Natural killer cell (primary cell): ENCODE results near the gene SLC18A3. TPM values are rescaled to one million over a fixed set of nuclear protein-coding genes. Genes with fewer than 3 reads are reported as not detected.

Experiments
- ATAC-seq, 3 donors: fragments of 150-1000 bp in 2 of 3; fragments of 200-7000 bp in 1 of 3; cut with Tn5 transposase; 1 replicate in 1 of 3; 2 replicates in 2 of 3; pipeline ENCODE4 v1.10.0; 2021; ENCODE audit warnings: mild to moderate bottlenecking in 2 of 3, moderate library complexity in 2 of 3
- DNase-seq, 2 donors: peaks; one replicate each; pipeline versions ENCODE4 v3.0.0 to v3.0.0-alpha.2; 2013 to 2021; ENCODE audit warnings: mixed read lengths in 1 of 2
- H3K27ac ChIP-seq: one replicate; pipeline ENCODE4 v1.5.1; 2013; ENCODE audit warnings: mild to moderate bottlenecking, low read length
- H3K27me3 ChIP-seq: one replicate; pipeline ENCODE4 v1.6.1; 2013; ENCODE audit warnings: low read length; ENCODE audit not compliant: control insufficient read depth, insufficient read depth
- H3K36me3 ChIP-seq: one replicate; pipeline ENCODE4 v1.6.1; 2013; ENCODE audit warnings: low read length; ENCODE audit not compliant: control insufficient read depth, insufficient read depth
- H3K4me1 ChIP-seq: one replicate; pipeline ENCODE4 v1.6.1; 2013; ENCODE audit warnings: low read length; ENCODE audit not compliant: control insufficient read depth, insufficient read depth
- H3K4me3 ChIP-seq: one replicate; pipeline ENCODE4 v1.5.1; 2013; ENCODE audit warnings: low read length
- H3K9me3 ChIP-seq: one replicate; pipeline ENCODE4 v1.6.1; 2013; ENCODE audit warnings: low read length; ENCODE audit not compliant: control insufficient read depth, insufficient read depth
- H3K27ac Mint-ChIP-seq, 2 donors: one replicate each; pipeline ENCODE4 v1.8.0; 2022; ENCODE audit warnings: mild to moderate bottlenecking in 2 of 2, mixed read lengths in 2 of 2, moderate library complexity in 1 of 2
- H3K27me3 Mint-ChIP-seq, 2 donors: one replicate each; pipeline ENCODE4 v1.8.0; 2022; ENCODE audit warnings: low read depth in 2 of 2, mixed read lengths in 2 of 2
- H3K36me3 Mint-ChIP-seq: one replicate; pipeline ENCODE4 v1.8.0; 2022; ENCODE audit warnings: mixed read lengths
- H3K4me1 Mint-ChIP-seq, 2 donors: one replicate each; pipeline ENCODE4 v1.8.0; 2022; ENCODE audit warnings: mixed read lengths in 2 of 2
- H3K4me3 Mint-ChIP-seq: one replicate; pipeline ENCODE4 v1.8.0; 2022; ENCODE audit warnings: mild to moderate bottlenecking, moderate library complexity, mixed read lengths
- H3K9me3 Mint-ChIP-seq, 2 donors: one replicate each; pipeline ENCODE4 v1.8.0; 2022; ENCODE audit warnings: mixed read lengths in 2 of 2
- CTCF ChIP-seq: fragments of 200-600 bp; IDR thresholded peaks from one replicate; pipeline ENCODE4 v1.8.0; 2022; ENCODE audit warnings: antibody characterized with exemption
- WGBS: methylation state at CpG from one replicate; pipeline ENCODE4 v1.1.7; 2013; ENCODE audit warnings: missing lambda C conversion rate; ENCODE audit not compliant: insufficient coverage; 5-methylcytosine and 5-hydroxymethylcytosine counted together
- intact Hi-C: fragments of 100-400 bp; cut with micrococcal nuclease; formaldehyde crosslinking; loops from one replicate; pipeline ENCODE4 v1.14.2; 2022
- total RNA-seq, 4 donors: library from RNA; stranded (reverse); fragments of 120-200 nt in 1 of 4; gene quantifications; one replicate each; pipeline versions ENCODE4 v1.2.3 to v1.2.4, GENCODE V29; 2013 to 2022

The SLC18A3 gene
- total RNA-seq, 3 donors from 2014 or later (not counting 1 experiment from before 2014, with no cell fraction given): not detected

- Histone ChIP-seq H3K4me3 (no peak overlapping the region), H3K9me3 (no peaks in the 10 kb centered on the region), H3K4me1 (peaks cover 1% of the 10 kb centered on the region), H3K27me3 (peaks cover 15% of the 10 kb centered on the region), H3K36me3 (no peaks in the 10 kb centered on the region), H3K27ac (no peak overlapping the region)
- 62% methylated on average over 10 of the region's 10 CpGs for WGBS
- H3K27ac Mint-ChIP-seq: no peak overlapping the region
- H3K36me3 Mint-ChIP-seq: no peaks in the 10 kb centered on the region
- H3K27me3 Mint-ChIP-seq: peaks cover 37 to 39% of the 10 kb centered on the region in 2 donors
- DNase-seq (no peak), ATAC-seq (no peak)
- no peaks in the 10 kb centered on the region for H3K4me1 Mint-ChIP-seq
- TF ChIP-seq CTCF: no peak
- no peaks in the 10 kb centered on the region for H3K9me3 Mint-ChIP-seq
- H3K4me3 Mint-ChIP-seq: no peak overlapping the region
- intact Hi-C loops: no loop called here
Measured at GRCh38 chr10:49619613-49620012, 9.5 kb downstream of the SLC18A3 start.

GRCh38 chr10:49620286-49620810 is 10.2 kb downstream of the SLC18A3 start:
- no peaks in the 10 kb centered on the region for H3K4me1 ChIP-seq
- no peak overlapping the region for H3K27ac ChIP-seq
- TF ChIP-seq CTCF: no peak
- H3K4me3 ChIP-seq: no peak overlapping the region
- no peaks in the 10 kb centered on the region for H3K36me3 ChIP-seq
- no peak for ATAC-seq
- no peak for DNase-seq
- intact Hi-C loops: no loop called here
- Mint-ChIP-seq H3K4me3 (no peak overlapping the region), H3K36me3 (no peaks in the 10 kb centered on the region), H3K9me3 (no peaks in the 10 kb centered on the region), H3K4me1 (no peaks in the 10 kb centered on the region), H3K27ac (no peak overlapping the region), H3K27me3 (peaks cover 34 to 36% of the 10 kb centered on the region in 2 donors)
- peaks cover 10% of the 10 kb centered on the region for H3K27me3 ChIP-seq
- no peaks in the 10 kb centered on the region for H3K9me3 ChIP-seq
- 87% methylated on average over 12 of the region's 12 CpGs for WGBS

- ATAC-seq (no peak), DNase-seq (no peak)
- 52% methylated on average over 6 of the region's 6 CpGs for WGBS
- H3K27me3 Mint-ChIP-seq: peaks cover 29 to 31% of the 10 kb centered on the region in 2 donors
- no peaks in the 10 kb centered on the region for H3K9me3 ChIP-seq
- TF ChIP-seq CTCF: no peak
- H3K27me3 ChIP-seq: peaks cover 6% of the 10 kb centered on the region
- H3K4me3 ChIP-seq: no peak overlapping the region
- no peak overlapping the region for H3K27ac Mint-ChIP-seq
- no peaks in the 10 kb centered on the region for H3K36me3 ChIP-seq
- no peaks in the 10 kb centered on the region for H3K4me1 ChIP-seq
- intact Hi-C loops: no loop called here
- no peaks in the 10 kb centered on the region for H3K4me1 Mint-ChIP-seq
- H3K36me3 Mint-ChIP-seq: no peaks in the 10 kb centered on the region
- no peaks in the 10 kb centered on the region for H3K9me3 Mint-ChIP-seq
- H3K4me3 Mint-ChIP-seq: no peak overlapping the region
- no peak overlapping the region for H3K27ac ChIP-seq
Measured at GRCh38 chr10:49620841-49621378, 10.8 kb downstream of the SLC18A3 start.

GRCh38 chr10:49621561-49621960 is 11.5 kb downstream of the SLC18A3 start:
- Mint-ChIP-seq H3K36me3 (no peaks in the 10 kb centered on the region), H3K4me1 (no peaks in the 10 kb centered on the region)

More at GRCh38 chr10:49621561-49621960, 11.5 kb downstream of the SLC18A3 start:
- H3K36me3 ChIP-seq: no peaks in the 10 kb centered on the region
- TF ChIP-seq CTCF: no peak
- ATAC-seq (no peak), DNase-seq (no peak)
- no peak overlapping the region for H3K27ac Mint-ChIP-seq
- 62% methylated on average over 6 of the region's 6 CpGs for WGBS
- H3K27me3 Mint-ChIP-seq: peaks cover 27 to 28% of the 10 kb centered on the region in 2 donors
- no peaks in the 10 kb centered on the region for H3K9me3 Mint-ChIP-seq
- H3K27ac ChIP-seq: no peak overlapping the region
- no peaks in the 10 kb centered on the region for H3K9me3 ChIP-seq
- intact Hi-C loops: no loop called here
- peaks cover 2% of the 10 kb centered on the region for H3K27me3 ChIP-seq
- no peaks in the 10 kb centered on the region for H3K4me1 ChIP-seq
- no peak overlapping the region for H3K4me3 Mint-ChIP-seq
- no peak overlapping the region for H3K4me3 ChIP-seq
